ENCODE measurements around the gene SCN3A. TPM values are rescaled to one million over a fixed set of nuclear protein-coding genes. Genes with fewer than 3 reads are reported as not detected.

The SCN3A gene
- total RNA-seq, 4 donors from 2014 or later, result 0.62 to 5.7 (median 1.4) TPM

DNA sequence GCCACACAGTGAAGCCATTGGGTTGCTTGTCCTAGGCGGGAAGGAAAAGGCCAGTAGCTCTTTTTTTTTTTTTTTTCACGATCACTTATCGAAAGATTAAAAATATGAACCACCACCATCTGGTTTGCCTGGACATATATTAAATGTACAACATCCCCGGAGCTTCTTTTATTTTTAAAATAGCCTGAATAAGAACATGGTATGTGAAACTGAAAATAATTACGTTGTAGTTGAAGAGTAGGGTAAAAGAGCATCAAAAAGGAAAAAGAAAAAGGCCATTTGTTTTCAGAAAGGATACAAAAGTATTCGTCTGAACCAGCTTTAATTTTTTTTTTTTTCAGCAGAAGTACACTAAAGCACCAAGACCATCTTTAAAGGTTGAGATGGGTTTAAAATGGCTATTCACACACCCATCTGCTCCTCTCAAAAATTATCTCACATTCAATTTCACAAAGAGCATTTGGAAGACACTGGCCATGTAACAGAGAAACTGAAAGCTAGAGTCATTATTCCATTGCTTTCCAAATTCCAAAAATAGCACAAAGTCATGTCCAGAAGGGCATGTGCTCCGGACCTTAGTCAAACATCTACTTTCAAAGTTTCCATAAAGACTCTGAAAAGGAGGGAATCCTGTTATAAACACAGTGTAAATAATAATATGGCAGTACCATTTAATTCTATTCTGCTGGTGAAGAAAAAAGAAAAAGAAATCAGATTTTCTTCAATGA lies 82.9 kb downstream of the SCN3A start:
- H3K4me3 ChIP-seq, result no peak overlapping the region
- peaks cover 0 to 4% (median 0%) of the 10 kb centered on the region in 3 donors for H3K9me3 ChIP-seq
- no peak overlapping the region for H3K27ac ChIP-seq
- WGBS, 2 donors (ENCODE audit: low coverage in 1 of 2), result 63 to 71% methylated on average over 7 of the region's 7 CpGs
- no peaks in the 10 kb centered on the region for H3K36me3 ChIP-seq
- TF ChIP-seq CTCF (IDR thresholded peaks at IDR 0.05), result no peak
- TF ChIP-seq EP300 (IDR thresholded peaks at IDR 0.05), result no peak
- TF ChIP-seq POLR2A (IDR thresholded peaks at IDR 0.05), result no peak
- no peak for TF ChIP-seq POLR2AphosphoS5 (IDR thresholded peaks at IDR 0.05)
- ATAC-seq, result no peak
- no peaks in the 10 kb centered on the region for H3K27me3 ChIP-seq
- H3K4me1 ChIP-seq, result peaks cover 0 to 7% (median 0%) of the 10 kb centered on the region in 3 donors

GRCh38 chr2:165115258-165115657 lies 88.6 kb downstream of the SCN3A start:
- ATAC-seq, result no peak
- TF ChIP-seq POLR2AphosphoS5 (IDR thresholded peaks at IDR 0.05), result no peak
- TF ChIP-seq POLR2A (IDR thresholded peaks at IDR 0.05), result no peak
- TF ChIP-seq EP300 (IDR thresholded peaks at IDR 0.05), result no peak
- no peak for TF ChIP-seq CTCF (IDR thresholded peaks at IDR 0.05)
- Histone ChIP-seq H3K9me3 (peaks cover 0 to 4% (median 0%) of the 10 kb centered on the region in 3 donors), H3K4me1 (no peaks in the 10 kb centered on the region), H3K27me3 (no peaks in the 10 kb centered on the region), H3K27ac (no peak overlapping the region), H3K4me3 (no peak overlapping the region), H3K36me3 (no peaks in the 10 kb centered on the region)
- 75 to 81% methylated on average over 4 to 6 of the region's 6 CpGs for WGBS, 2 donors (ENCODE audit: low coverage in 1 of 2)

DNA sequence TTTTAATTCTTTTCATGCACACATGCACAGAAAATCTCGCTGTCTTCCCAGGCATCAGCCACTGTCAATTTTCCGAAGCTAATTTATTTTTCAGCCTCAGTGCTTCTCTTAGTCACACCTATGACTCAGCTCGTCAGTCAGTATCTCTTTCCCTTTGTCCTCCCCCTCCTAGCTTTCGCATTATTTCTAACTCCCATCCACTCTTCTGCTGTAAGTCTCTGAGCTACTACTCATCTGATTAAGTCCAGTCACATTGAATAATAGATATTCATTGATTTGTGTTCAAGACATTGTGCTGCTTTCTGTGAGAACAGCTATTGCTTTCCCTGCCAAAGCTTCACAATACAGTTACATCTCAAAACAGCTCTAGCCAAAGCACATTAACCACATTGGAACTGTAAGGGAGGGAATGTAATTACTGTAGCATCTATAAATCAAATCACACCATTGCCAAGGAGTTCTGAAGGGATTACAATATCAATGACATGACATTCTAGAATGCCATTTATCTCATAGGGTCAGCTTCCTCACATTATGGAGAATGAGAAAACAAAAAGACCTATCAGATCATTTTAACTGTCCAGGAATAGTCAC lies 89.4 kb downstream of the SCN3A start:
- no peak overlapping the region for H3K27ac ChIP-seq
- no peak for TF ChIP-seq CTCF (IDR thresholded peaks at IDR 0.05)
- TF ChIP-seq POLR2A (IDR thresholded peaks at IDR 0.05), result no peak
- TF ChIP-seq EP300 (IDR thresholded peaks at IDR 0.05), result no peak
- no peak for TF ChIP-seq POLR2AphosphoS5 (IDR thresholded peaks at IDR 0.05)
- no peak overlapping the region for H3K4me3 ChIP-seq
- no peaks in the 10 kb centered on the region for H3K36me3 ChIP-seq
- peaks cover 0 to 4% (median 0%) of the 10 kb centered on the region in 3 donors for H3K9me3 ChIP-seq
- ATAC-seq, result no peak
- WGBS, 2 donors (ENCODE audit: low coverage in 1 of 2), result 69 to 91% methylated on average over 3 to 4 of the region's 4 CpGs
- H3K4me1 ChIP-seq, result no peaks in the 10 kb centered on the region
- H3K27me3 ChIP-seq, result no peaks in the 10 kb centered on the region

- no peak overlapping the region for H3K4me3 ChIP-seq
- H3K9me3 ChIP-seq, result peaks cover 0 to 4% (median 0%) of the 10 kb centered on the region in 3 donors
- no peaks in the 10 kb centered on the region for H3K36me3 ChIP-seq
- no peak for ATAC-seq
- no peak for TF ChIP-seq POLR2AphosphoS5 (IDR thresholded peaks at IDR 0.05)
- no peak for TF ChIP-seq CTCF (IDR thresholded peaks at IDR 0.05)
- TF ChIP-seq EP300 (IDR thresholded peaks at IDR 0.05), result no peak
- TF ChIP-seq POLR2A (IDR thresholded peaks at IDR 0.05), result no peak
- no peaks in the 10 kb centered on the region for H3K27me3 ChIP-seq
- no peaks in the 10 kb centered on the region for H3K4me1 ChIP-seq
- H3K27ac ChIP-seq, result no peak overlapping the region
- WGBS, 2 donors (ENCODE audit: low coverage in 1 of 2), result 20 to 22% methylated on average over 2 of the region's 2 CpGs
Measured at GRCh38 chr2:165113414-165113813, 90.4 kb downstream of the SCN3A start.

DNA sequence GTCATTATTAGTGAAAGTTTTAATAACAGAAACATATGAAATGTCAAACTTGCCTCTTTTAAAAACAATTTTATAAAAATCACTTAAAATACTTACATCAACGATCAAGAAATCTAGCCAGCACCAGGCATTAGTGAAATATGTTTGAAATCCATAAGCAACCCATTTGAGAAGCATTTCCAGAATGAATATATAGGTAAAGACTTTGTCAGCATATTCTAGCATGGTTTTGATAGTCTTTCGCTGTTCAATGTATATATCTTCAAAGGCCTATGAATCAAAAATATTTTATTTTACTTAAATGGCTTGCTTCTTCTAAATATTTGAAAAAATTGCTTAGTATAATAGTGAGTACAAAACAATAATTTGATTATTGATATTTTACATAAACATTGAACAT lies 91.1 kb downstream of the SCN3A start:
- H3K27ac ChIP-seq, result no peak overlapping the region
- TF ChIP-seq CTCF (IDR thresholded peaks at IDR 0.05), result no peak
- TF ChIP-seq POLR2A (IDR thresholded peaks at IDR 0.05), result no peak
- TF ChIP-seq EP300 (IDR thresholded peaks at IDR 0.05), result no peak
- TF ChIP-seq POLR2AphosphoS5 (IDR thresholded peaks at IDR 0.05), result no peak
- H3K9me3 ChIP-seq, result peaks cover 0 to 4% (median 0%) of the 10 kb centered on the region in 3 donors
- H3K4me3 ChIP-seq, result no peak overlapping the region
- H3K27me3 ChIP-seq, result no peaks in the 10 kb centered on the region
- no peak for ATAC-seq
- 59 to 61% methylated on average over 2 of the region's 2 CpGs for WGBS, 2 donors (ENCODE audit: low coverage in 1 of 2)
- H3K36me3 ChIP-seq, result no peaks in the 10 kb centered on the region
- no peaks in the 10 kb centered on the region for H3K4me1 ChIP-seq
